Stimulated activated CD4-positive, alpha-beta T cell treated with anti-CD3 and anti-CD28 coated beads, Interleukin-1b, Interleukin-23, amount 100 ng/mL, for 48 hours (primary cell): ENCODE measurements around the gene SLC44A4.
"Not testable (repeated sequence)": the region's sequence is repeated elsewhere in the genome, so short reads cannot be mapped to it uniquely, and the experiment has no call there.

Experiments used
- DNase-seq: peaks from one replicate; pipeline ENCODE4 v3.0.0-alpha.2; 2020

SLC44A4 gene

GRCh38 chr6:31878726-31879125 is at the start of gene SLC44A4:
Gene SLC44A4, minus strand, starts transcription at chr6:31878997. Its CDS starts 17 bp downstream, at chr6:31878980.
- DNase-seq, result no peak

DNA sequence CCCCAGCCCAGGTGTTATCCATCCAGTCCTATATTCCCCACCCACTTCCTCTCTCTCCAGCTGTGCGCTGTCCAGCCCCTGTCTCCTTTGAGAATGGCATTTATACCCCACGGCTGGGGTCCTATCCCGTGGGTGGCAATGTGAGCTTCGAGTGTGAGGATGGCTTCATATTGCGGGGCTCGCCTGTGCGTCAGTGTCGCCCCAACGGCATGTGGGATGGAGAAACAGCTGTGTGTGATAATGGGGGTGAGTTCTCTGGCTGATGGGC is 49.8 kb upstream of the SLC44A4 start:
- DNase-seq, result no peak

GRCh38 chr6:31927863-31928671 is 49.3 kb upstream of the SLC44A4 start:
- DNase-seq, result no peak

- DNase-seq, result no peak
These were observed 48.6 kb upstream of the SLC44A4 start, which contains the start of gene C2 for GRCh38 chr6:31927242-31927862. Gene C2, plus strand, starts transcription at chr6:31927717. Its CDS starts 36 bp downstream, at chr6:31927753.

DNA sequence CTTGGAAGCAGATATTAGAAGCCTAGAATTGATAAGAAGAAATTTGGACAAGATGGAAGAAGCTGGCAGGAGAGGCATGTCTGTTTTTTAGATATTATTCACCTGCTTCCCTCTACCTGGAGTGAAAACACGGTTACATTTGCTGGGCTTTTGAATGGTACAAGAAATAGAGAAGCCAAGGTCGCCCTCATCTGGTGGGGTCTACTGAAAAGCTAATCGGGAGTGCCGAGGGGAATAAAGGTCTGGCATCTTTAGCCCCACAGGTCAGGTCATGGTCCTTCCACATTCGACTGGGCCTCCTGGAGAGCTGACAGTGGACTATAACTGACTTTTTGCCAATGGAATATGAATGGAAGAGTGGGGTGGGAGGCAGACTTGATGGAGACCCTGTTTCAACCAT is 44.1 kb upstream of the SLC44A4 start:
- DNase-seq, result no peak

GRCh38 chr6:31920811-31921210 is 42.0 kb upstream of the SLC44A4 start:
- no peak for DNase-seq

GRCh38 chr6:31919624-31920303 is 41.0 kb upstream of the SLC44A4 start:
- DNase-seq, result no peak

DNA sequence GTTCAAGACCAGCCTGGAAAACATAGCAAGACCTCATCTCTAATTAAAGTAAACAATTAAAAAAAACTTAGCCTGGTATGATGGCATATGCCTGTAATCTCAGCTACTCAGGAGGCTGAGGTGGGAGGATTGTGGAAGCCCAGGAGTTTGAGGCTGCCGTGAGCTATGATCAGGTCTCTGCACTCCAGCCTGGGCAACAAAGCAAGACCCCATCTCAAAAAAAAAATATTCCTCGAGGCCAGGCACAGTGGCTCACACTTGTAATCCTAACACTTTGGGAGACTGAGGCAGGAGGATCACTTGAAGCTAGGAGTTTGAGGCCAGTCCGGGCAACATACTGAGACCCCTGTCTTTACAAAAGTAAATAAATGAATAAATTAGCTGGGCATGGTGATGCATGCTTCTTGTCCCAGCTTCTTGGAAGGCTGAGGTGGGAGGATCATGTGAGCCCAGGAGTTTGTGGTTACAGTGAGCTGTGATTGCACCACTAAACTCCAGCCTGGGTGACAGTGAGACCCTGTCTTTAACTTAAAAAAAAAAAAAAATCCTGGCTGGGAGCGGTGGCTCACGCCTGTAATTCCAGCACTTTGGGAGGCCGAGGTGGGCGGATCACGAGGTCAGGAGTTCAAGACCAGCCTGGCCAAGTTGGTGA is 39.4 kb upstream of the SLC44A4 start:
- no peak for DNase-seq

GRCh38 chr6:31915756-31916155 is 37.0 kb upstream of the SLC44A4 start:
- DNase-seq, result no peak

DNA sequence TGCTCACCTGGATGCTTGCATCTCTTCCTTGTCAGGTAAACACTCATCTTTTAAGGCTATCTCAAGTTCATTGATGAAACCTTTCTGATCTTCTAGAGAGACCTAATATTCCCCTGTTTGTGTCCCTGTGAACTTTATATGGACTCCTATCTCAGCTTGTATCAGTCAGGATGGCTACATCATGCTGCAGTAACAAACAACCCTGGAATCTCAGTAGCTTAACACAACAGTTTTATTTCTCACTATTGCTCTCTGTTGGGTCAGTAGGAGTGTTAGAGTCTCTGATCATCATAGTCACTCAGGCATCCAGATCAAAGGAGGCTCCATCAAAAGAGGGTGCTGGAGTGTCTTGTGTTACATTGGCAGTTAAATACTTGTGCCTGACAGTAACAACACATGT is 36.6 kb upstream of the SLC44A4 start:
- DNase-seq, result no peak

DNA sequence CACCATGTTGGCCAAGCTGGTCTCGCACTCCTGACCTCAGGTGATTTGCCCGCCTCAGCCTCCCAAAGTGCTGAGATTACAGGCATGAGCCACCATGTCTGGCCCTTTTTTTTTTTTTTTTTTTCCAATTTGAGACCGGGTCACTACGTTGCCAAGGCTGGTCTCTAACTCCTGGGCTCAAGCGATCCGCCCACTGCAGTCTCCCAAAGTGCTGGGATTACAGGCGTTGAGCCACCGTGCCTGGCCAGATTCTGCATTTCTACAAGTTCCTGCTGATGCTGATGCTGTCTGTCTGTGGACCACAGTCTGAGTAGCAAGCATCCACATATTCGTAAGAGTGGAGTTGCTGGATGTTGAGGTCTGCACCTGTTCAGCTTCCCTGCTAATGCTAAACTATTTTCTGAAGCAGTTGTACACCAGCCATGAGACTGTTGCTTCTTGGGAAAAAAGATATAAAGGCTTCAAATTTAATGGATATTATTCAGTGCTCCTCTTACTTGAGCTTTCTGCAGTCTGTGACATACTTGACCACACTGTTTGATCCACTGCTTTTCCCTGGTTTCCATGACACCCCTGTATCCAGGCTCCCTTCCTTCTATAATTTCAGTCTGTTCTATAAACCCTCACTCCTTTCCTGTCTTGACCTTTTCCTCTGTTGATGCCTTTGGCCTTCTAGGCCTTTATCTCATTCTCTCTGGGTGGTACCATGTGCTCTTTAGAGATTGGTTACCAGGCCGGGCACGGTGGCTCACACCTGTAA is 33.2 kb upstream of the SLC44A4 start:
- DNase-seq, result no peak

- not testable (repeated sequence) for DNase-seq
These were observed 30.5 kb upstream of the SLC44A4 start for GRCh38 chr6:31909298-31909697.

GRCh38 chr6:31908791-31909190 is 30.0 kb upstream of the SLC44A4 start:
- no peak for DNase-seq

DNA sequence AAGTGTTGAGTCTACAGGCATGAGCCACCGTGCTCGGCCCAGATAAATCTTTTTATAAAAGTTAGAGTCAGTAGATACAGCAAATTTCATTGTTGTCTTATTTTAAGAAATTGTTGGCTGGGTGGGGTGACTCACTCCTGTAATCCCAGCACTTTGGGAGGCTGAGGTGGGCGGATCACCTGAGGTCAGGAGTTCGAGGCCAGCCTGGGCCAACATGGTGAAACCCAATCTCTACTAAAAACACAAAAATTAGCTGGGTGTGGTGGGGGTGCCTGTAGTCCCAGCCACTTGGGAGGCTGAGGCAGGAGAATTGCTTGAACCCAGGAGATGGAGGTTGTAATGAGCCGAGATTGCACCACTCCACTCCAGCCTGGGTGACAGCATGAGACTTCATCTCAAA is 29.5 kb upstream of the SLC44A4 start:
- DNase-seq, result not testable (repeated sequence)

DNA sequence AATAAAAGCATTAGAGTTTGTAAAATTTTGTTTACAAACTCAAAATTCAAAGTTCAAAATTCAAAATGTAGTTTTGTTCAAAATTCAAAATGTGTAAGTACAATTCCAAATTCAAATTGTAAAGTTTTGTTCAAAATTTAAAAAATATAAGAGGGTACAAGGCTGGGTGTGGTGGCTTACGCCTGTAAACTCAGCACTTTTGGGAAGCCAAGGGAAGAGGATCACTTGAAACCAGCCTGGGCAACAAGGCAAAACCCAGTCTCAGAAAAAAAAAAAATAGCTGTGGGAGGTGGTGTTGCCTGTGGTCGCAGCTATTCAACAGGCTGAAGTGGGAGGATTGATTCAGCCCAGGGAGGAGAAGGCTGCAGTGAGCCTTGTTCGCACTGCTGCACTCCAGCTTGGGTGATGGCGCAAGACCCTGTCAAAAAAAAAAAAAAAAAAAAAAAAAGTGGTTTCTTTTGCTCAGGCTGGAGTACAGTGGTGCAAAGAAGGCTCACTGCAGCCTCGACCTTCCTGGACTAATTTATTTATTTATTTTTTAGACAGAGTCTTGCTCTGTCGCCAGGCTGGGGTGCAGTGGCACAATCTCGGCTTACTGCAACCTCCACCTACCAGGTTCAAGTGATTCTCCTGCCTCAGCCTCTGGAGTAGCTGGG is 28.5 kb upstream of the SLC44A4 start:
- no peak for DNase-seq

DNA sequence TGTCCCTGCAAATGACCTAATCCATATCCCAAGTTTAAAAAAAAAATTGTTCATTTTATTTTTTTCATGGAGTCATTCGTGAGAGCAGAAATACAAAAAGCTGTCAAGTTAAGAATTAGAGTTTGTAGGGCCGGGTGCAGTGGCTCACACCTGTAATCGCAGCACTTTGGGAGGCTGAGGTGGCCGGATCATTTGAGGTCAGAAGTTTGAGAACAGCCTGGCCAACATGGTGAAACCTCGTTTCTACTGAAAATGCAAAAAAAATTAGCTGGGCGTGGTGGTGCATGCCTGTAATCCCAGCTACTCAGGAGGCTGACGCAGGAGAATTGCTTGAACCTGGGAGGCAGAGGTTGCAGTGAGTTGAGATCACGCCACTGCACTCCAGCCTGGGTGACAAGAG is 27.9 kb upstream of the SLC44A4 start:
- not testable (repeated sequence) for DNase-seq

- DNase-seq, result no peak
These were observed 27.3 kb upstream of the SLC44A4 start for GRCh38 chr6:31906122-31906521.

DNA sequence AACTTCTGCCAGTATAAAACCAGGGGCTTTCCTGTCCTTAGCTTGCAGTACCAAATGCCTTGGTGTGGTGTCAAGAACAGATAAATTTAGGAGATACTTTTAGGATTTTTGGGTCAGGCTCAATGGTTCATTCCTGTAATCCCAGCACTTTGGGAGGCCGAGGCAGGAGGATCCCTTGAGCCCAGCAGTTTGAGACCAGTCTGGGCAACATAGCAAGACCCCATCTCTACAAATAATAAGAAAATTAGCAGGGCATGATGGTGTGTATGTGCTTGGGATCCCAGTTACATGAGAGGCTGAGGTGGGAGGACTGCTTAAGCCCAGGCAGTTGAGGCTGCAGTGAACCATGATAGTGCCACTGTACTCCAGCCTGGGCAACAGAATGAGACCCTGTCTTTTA is 26.2 kb upstream of the SLC44A4 start:
- no peak for DNase-seq

- no peak for DNase-seq
These were observed 25.2 kb upstream of the SLC44A4 start for GRCh38 chr6:31903957-31904356.

DNA sequence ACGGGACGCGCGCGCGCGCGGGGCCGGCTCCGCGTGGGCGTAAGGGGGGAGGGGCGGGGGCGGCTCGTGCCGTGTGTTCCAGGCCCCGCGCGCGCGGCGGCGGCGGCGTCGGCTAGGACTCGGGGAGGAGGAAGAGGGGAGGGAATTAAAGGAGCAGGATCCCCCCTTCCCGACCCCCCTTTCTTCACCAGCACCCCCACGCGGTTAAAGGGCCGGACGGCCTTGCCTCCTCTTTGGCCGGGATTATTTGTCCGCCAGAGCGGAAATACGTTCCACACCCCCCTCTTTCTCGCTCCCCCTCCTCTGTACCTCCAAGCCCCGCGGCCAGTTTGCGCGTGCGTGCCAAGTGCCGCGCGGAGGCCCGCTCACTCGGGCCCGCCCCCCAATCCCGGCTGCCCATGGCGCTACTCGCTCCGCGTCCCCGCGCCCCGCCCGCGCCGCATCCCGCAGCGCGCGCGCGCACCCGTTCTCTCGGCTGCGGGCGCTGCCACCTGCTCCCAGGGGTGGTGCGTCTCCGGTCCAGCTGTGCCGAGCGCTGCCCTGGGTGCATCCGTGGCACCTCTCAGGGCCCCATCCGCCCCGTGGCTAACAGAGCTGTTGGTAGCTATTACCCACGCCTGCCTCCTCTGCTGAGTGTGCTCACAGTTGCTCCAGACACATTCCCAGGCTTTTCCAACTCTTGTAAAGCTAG is 23.3 kb upstream of the SLC44A4 start, which contains the start of gene ZBTB12:
TSS of gene ZBTB12 (minus strand) at position 134 of the 691 bp plus-strand sequence. CDS start 781 bp downstream, outside the sequence.
- peak; percentile 86 for DNase-seq

- DNase-seq, result peak; percentile 65
These were observed 22.7 kb upstream of the SLC44A4 start for GRCh38 chr6:31901415-31901952.
